Activated CD8-positive, alpha-beta T cell treated with anti-CD3 and anti-CD28 coated beads for 36 hours (primary cell): Measurements from ENCODE around the gene KYNU. TPM values are rescaled to one million over a fixed set of nuclear protein-coding genes. Genes with fewer than 3 reads are reported as not detected.

Source experiments
- ATAC-seq: fragments of 200-7000 bp; cut with Tn5 transposase; one replicate; pipeline ENCODE4 v1.10.0; 2021; ENCODE audit warnings: mild to moderate bottlenecking, moderate library complexity
- CTCF ChIA-PET: fragments of 350-600 bp; sonication (Branson Sonifier 250); formaldehyde crosslinking; loops from one replicate; lab custom pipeline; 2021; ENCODE audit warnings: antibody characterized with exemption; lab: Charles Lee
- POLR2A ChIA-PET: fragments of 350-600 bp; sonication (Branson Sonifier 250); formaldehyde crosslinking; loops from one replicate; lab custom pipeline; 2021; ENCODE audit warnings: antibody characterized with exemption; lab: Charles Lee
- DNase-seq: peaks from one replicate; pipeline ENCODE4 v3.0.0-alpha.2; 2020
- H3K27ac Mint-ChIP-seq: one replicate; pipeline ENCODE4 v1.8.0; 2021; ENCODE audit warnings: mild to moderate bottlenecking, mixed read lengths
- H3K27me3 Mint-ChIP-seq: one replicate; pipeline ENCODE4 v1.8.0; 2021; ENCODE audit warnings: mixed read lengths
- H3K36me3 Mint-ChIP-seq: one replicate; pipeline ENCODE4 v1.8.0; 2021; ENCODE audit warnings: low read depth, mixed read lengths
- H3K4me1 Mint-ChIP-seq: one replicate; pipeline ENCODE4 v1.8.0; 2021; ENCODE audit warnings: low read depth, mixed read lengths
- H3K4me3 Mint-ChIP-seq: one replicate; pipeline ENCODE4 v1.8.0; 2021; ENCODE audit warnings: mild to moderate bottlenecking, moderate library complexity, mixed read lengths
- H3K9me3 Mint-ChIP-seq: one replicate; pipeline ENCODE4 v1.8.0; 2021; ENCODE audit warnings: mixed read lengths
- CTCF ChIP-seq: fragments of 200-600 bp; IDR thresholded peaks from one replicate; pipeline ENCODE4 v1.8.0; 2022; ENCODE audit warnings: antibody characterized with exemption, mild to moderate bottlenecking
- intact Hi-C: fragments of 100-400 bp; cut with micrococcal nuclease; formaldehyde crosslinking; loops from one replicate; pipeline ENCODE4 v1.10.0; 2022
- total RNA-seq, 2 experiments: library from RNA; stranded (reverse); gene quantifications; one replicate each; pipeline ENCODE4 v1.2.3, GENCODE V29; 2021

The KYNU gene
- total RNA-seq, 2 experiments from 2014 or later: not detected

- Mint-ChIP-seq H3K27me3 (peaks cover 2% of the 10 kb centered on the region), H3K4me3 (no peak overlapping the region), H3K36me3 (no peaks in the 10 kb centered on the region), H3K9me3 (no peaks in the 10 kb centered on the region), H3K27ac (no peak overlapping the region), H3K4me1 (no peaks in the 10 kb centered on the region)
- ChIA-PET CTCF (interaction anchor here (0.6 to 1.6 kb wide), 4 partner anchors 10 to 44 kb away, joined by 3 to 4 read pairs (median 4); no protein-coding TSS in a partner anchor), POLR2A (no interaction called here)
- intact Hi-C loops: no loop called here
- TF ChIP-seq CTCF: no peak
- DNase-seq (no peak), ATAC-seq (no peak)
Measured at GRCh38 chr2:142981756-142982155, 104.3 kb downstream of the KYNU start.

- H3K27me3 Mint-ChIP-seq: peaks cover 2% of the 10 kb centered on the region
- H3K9me3 Mint-ChIP-seq: no peaks in the 10 kb centered on the region
- POLR2A ChIA-PET: no interaction called here
- no peak for TF ChIP-seq CTCF
- CTCF ChIA-PET: interaction anchor here (1.0 kb wide), 1 partner anchor 9 kb away, joined by 3 read pairs; no protein-coding TSS in a partner anchor
- H3K4me3 Mint-ChIP-seq: no peak overlapping the region
- intact Hi-C loops: no loop called here
- H3K4me1 Mint-ChIP-seq: no peaks in the 10 kb centered on the region
- ATAC-seq (no peak), DNase-seq (no peak)
- H3K36me3 Mint-ChIP-seq: no peaks in the 10 kb centered on the region
- no peak overlapping the region for H3K27ac Mint-ChIP-seq
Measured at GRCh38 chr2:142983174-142983573, 105.7 kb downstream of the KYNU start.

- no peaks in the 10 kb centered on the region for H3K4me1 Mint-ChIP-seq
- no peak for TF ChIP-seq CTCF
- CTCF ChIA-PET: no interaction called here
- peaks cover 3% of the 10 kb centered on the region for H3K27me3 Mint-ChIP-seq
- no peaks in the 10 kb centered on the region for H3K36me3 Mint-ChIP-seq
- no peak for DNase-seq
- intact Hi-C loops: no loop called here
- H3K4me3 Mint-ChIP-seq: no peak overlapping the region
- H3K9me3 Mint-ChIP-seq: no peaks in the 10 kb centered on the region
- no peak for ATAC-seq
- no peak overlapping the region for H3K27ac Mint-ChIP-seq
- POLR2A ChIA-PET: no interaction called here
Measured at GRCh38 chr2:142984657-142985056, 107.2 kb downstream of the KYNU start.

GRCh38 chr2:142987044-142987443 is 109.6 kb downstream of the KYNU start:
- Mint-ChIP-seq H3K36me3 (no peaks in the 10 kb centered on the region), H3K9me3 (no peaks in the 10 kb centered on the region), H3K27me3 (peaks cover 3% of the 10 kb centered on the region), H3K4me3 (no peak overlapping the region), H3K4me1 (no peaks in the 10 kb centered on the region), H3K27ac (no peak overlapping the region)
- DNase-seq (no peak), ATAC-seq (no peak)
- CTCF ChIA-PET: interaction anchor here (2.4 kb wide), 1 partner anchor 15 kb away, joined by 7 read pairs; no protein-coding TSS in a partner anchor
- TF ChIP-seq CTCF: no peak
- POLR2A ChIA-PET: no interaction called here
- intact Hi-C loops: no loop called here

GRCh38 chr2:142989273-142990204 is 112.1 kb downstream of the KYNU start:
- ChIA-PET POLR2A (no interaction called here), CTCF (interaction anchor here (0.6 to 2.8 kb wide), 15 partner anchors 9 to 325 kb away, joined by 3 to 11 read pairs (median 4); no protein-coding TSS in a partner anchor)
- peak; percentile 66 for TF ChIP-seq CTCF
- ATAC-seq (no peak), DNase-seq (no peak)
- Mint-ChIP-seq H3K36me3 (no peaks in the 10 kb centered on the region), H3K4me1 (no peaks in the 10 kb centered on the region), H3K4me3 (no peak overlapping the region), H3K9me3 (no peaks in the 10 kb centered on the region), H3K27me3 (peaks cover 1% of the 10 kb centered on the region), H3K27ac (no peak overlapping the region)
- intact Hi-C loops: no loop called here
